Spleen (tissue), 7 donors: ENCODE results near the gene SHROOM4.
A peak's percentile ranks its signal among the peaks of the same experiment; 100 is the strongest.

Experiments
- POLR2AphosphoS5 ChIP-seq, 3 donors: sonication (generic); formaldehyde crosslinking; IDR thresholded peaks; one replicate each; pipeline ENCODE4 v1.5.1; 2017; ENCODE audit warnings: antibody characterized with exemption in 3 of 3
- TF ChIP-seq, protein P1 (sequence below), 11 experiments: fragments of 200-600 bp in 7 of 11; fragments of 450-650 bp in 4 of 11; sonication (generic) in 4 of 11; IDR thresholded peaks in 8 of 11; conservative IDR thresholded peaks in 3 of 11; 1 replicate in 7 of 11; 2 replicates in 4 of 11; pipeline versions ENCODE4 v1.4.0 to v1.8.0; 2016 to 2021; ENCODE audit warnings: antibody characterized with exemption in 11 of 11, inconsistent platforms in 4 of 11, mild to moderate bottlenecking in 1 of 11
- donor health status: DM: no; HTN: no; CAD: no; lungs with moderate emphysema.
- donor health status: DM: no; HTN: no; CAD: no.
- donor health status: DM: no; HTN: no; CAD: no.

DNA sequence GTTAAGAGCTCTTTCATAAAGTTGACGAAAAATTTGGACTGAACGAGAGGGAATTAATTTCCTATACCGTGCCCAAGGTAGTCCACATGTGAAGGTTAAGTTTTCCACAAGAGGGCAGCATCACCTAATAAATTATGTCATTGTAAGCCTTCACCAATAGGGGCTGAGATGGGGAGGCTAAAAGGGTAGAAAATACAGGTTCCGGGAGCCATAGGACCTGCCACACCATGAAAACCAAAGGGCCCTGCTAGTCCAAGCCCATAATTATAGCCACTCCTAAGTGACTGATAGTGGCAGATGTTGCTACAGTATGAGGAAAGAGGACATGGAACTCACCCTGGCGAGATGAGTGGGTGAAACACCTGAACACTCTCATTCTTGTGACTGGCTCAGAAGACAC is 122.2 kb downstream of the SHROOM4 start:
- TF ChIP-seq, protein P1, sequence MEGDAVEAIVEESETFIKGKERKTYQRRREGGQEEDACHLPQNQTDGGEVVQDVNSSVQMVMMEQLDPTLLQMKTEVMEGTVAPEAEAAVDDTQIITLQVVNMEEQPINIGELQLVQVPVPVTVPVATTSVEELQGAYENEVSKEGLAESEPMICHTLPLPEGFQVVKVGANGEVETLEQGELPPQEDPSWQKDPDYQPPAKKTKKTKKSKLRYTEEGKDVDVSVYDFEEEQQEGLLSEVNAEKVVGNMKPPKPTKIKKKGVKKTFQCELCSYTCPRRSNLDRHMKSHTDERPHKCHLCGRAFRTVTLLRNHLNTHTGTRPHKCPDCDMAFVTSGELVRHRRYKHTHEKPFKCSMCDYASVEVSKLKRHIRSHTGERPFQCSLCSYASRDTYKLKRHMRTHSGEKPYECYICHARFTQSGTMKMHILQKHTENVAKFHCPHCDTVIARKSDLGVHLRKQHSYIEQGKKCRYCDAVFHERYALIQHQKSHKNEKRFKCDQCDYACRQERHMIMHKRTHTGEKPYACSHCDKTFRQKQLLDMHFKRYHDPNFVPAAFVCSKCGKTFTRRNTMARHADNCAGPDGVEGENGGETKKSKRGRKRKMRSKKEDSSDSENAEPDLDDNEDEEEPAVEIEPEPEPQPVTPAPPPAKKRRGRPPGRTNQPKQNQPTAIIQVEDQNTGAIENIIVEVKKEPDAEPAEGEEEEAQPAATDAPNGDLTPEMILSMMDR (IDR thresholded peaks at IDR 0.05 in 8 of 11, conservative IDR thresholded peaks at IDR 0.05 in 3 of 11) = peak in 10 of 11 experiments; percentile 21 to 67 (median 56)
- no peak for TF ChIP-seq POLR2AphosphoS5 (IDR thresholded peaks at IDR 0.05)
